Adipocyte (in vitro differentiated cells): Measurements from ENCODE around the gene MPZL1.
"Not testable (repeated sequence)": the region's sequence is repeated elsewhere in the genome, so short reads cannot be mapped to it uniquely, and the experiment has no call there.

ENCODE experiments used
- DNase-seq: peaks from one replicate; pipeline ENCODE4 v3.0.0-alpha.2; 2015; ENCODE audit warnings: low read depth
- H3K27me3 ChIP-seq: replicated peaks from 2 replicates; pipeline ENCODE4 v1.7.0; 2013; ENCODE audit warnings: mild to moderate bottlenecking, low read length, moderate library complexity; ENCODE audit not compliant: control insufficient read depth, insufficient read depth
- H3K36me3 ChIP-seq: 2 replicates; pipeline ENCODE4 v1.7.0; 2013; ENCODE audit warnings: low read length, mild to moderate bottlenecking, moderate library complexity; ENCODE audit not compliant: control insufficient read depth, insufficient read depth, severe bottlenecking
- H3K4me1 ChIP-seq: 2 replicates; pipeline ENCODE4 v1.7.0; 2013; ENCODE audit warnings: mild to moderate bottlenecking, low read length, moderate library complexity; ENCODE audit not compliant: control insufficient read depth, insufficient read depth
- H3K4me3 ChIP-seq: 2 replicates; pipeline ENCODE4 v1.7.0; 2013; ENCODE audit warnings: mild to moderate bottlenecking, low read length, moderate library complexity
- H3K9ac ChIP-seq: 2 replicates; pipeline ENCODE4 v1.7.0; 2013; ENCODE audit warnings: mild to moderate bottlenecking, low read length, moderate library complexity
- H3K9me3 ChIP-seq: 2 replicates; pipeline ENCODE4 v1.7.0; 2013; ENCODE audit warnings: mild to moderate bottlenecking, low read length, moderate library complexity; ENCODE audit not compliant: control insufficient read depth

MPZL1 gene

GRCh38 chr1:167802235-167802634 is 80.5 kb downstream of the MPZL1 start:
- H3K4me1 ChIP-seq, result peaks cover 23% of the 10 kb centered on the region
- no peaks in the 10 kb centered on the region for H3K27me3 ChIP-seq
- H3K9ac ChIP-seq, result no peak overlapping the region
- no peaks in the 10 kb centered on the region for H3K36me3 ChIP-seq
- no peak for DNase-seq
- H3K9me3 ChIP-seq, result no peaks in the 10 kb centered on the region
- H3K4me3 ChIP-seq, result no peak overlapping the region

DNA sequence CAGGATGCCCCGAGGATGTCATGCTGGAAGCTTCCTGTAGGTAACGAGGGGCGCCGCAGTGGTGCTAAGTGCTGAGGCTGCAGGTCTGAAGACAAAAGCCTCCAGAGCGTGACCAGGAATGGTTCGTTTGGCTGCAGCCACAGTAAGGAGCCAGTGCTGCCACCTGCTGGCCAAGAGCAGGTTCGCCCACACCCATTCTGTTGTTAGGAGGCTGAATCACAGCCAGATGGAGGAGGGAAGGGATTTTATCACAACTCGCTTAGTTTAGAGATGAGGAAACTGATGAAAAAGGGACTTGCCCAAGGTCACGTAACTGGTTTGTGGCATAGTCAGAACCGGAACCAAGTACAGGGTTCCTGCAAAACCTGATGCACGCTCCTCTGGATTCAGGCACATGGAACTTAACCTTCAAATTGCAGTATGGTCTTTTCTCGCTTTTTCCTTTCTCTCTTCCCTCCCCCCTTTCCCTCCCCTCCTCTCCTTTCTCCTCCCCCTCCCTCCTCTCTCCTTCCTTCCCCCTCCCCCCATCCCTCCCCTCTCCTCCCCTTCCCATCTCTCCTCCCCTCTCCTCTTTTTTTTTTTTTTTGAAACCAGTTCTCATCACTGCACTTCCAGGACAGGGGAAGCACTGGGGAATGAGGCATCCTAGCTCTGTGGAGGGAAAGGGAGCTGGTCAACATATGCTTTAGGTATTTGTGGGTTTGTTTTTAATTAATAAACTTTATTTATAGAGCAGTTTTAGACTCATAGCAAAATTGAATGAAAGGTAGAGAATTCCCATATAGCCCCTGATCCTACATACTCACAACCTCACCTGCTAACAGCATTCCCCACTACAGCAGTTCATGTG is 81.8 kb downstream of the MPZL1 start:
- Histone ChIP-seq H3K9ac (no peak overlapping the region), H3K9me3 (no peaks in the 10 kb centered on the region), H3K27me3 (no peaks in the 10 kb centered on the region), H3K4me3 (no peak overlapping the region), H3K36me3 (no peaks in the 10 kb centered on the region), H3K4me1 (peaks cover 19% of the 10 kb centered on the region)
- DNase-seq, result peak; percentile 97

- H3K9me3 ChIP-seq, result no peaks in the 10 kb centered on the region
- DNase-seq, result no peak
- H3K4me3 ChIP-seq, result no peak overlapping the region
- H3K4me1 ChIP-seq, result peaks cover 21% of the 10 kb centered on the region
- no peaks in the 10 kb centered on the region for H3K36me3 ChIP-seq
- no peak overlapping the region for H3K9ac ChIP-seq
- H3K27me3 ChIP-seq, result no peaks in the 10 kb centered on the region
Measured at GRCh38 chr1:167805041-167805556, 83.3 kb downstream of the MPZL1 start.

- H3K36me3 ChIP-seq, DNase-seq, H3K9ac ChIP-seq, H3K27me3 ChIP-seq, H3K4me3 ChIP-seq, H3K9me3 ChIP-seq: not testable (repeated sequence)
- peaks cover 18% of the 10 kb centered on the region for H3K4me1 ChIP-seq
Measured at GRCh38 chr1:167806235-167806634, 84.5 kb downstream of the MPZL1 start.

GRCh38 chr1:167806676-167807075 is 84.9 kb downstream of the MPZL1 start:
- H3K4me1 ChIP-seq, result peaks cover 18% of the 10 kb centered on the region
- not testable (repeated sequence) for DNase-seq, H3K4me3 ChIP-seq, H3K27me3 ChIP-seq, H3K9ac ChIP-seq, H3K36me3 ChIP-seq, H3K9me3 ChIP-seq

DNA sequence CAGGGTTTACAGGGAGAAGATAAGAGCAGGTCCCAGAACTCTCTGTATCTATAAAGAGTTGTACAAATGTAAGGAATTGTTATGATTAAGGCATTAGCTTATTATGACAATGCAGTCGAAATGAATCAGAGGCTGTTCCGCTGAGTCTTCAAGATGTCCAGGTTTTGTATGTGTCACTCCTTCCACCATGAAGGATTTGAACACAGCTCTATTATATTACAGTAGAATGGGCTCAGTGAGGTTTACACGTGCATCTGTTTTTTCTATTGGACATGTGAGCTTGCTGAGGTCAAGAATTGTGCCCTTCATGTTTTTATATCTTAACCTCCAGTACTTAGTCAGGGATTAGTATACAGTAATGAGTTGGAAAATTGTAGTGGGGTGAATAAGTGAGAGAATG is 86.3 kb downstream of the MPZL1 start:
- peaks cover 18% of the 10 kb centered on the region for H3K4me1 ChIP-seq
- H3K9me3 ChIP-seq, result no peaks in the 10 kb centered on the region
- no peak for DNase-seq
- H3K36me3 ChIP-seq, result no peaks in the 10 kb centered on the region
- no peak overlapping the region for H3K9ac ChIP-seq
- H3K27me3 ChIP-seq, result no peaks in the 10 kb centered on the region
- H3K4me3 ChIP-seq, result no peak overlapping the region

DNA sequence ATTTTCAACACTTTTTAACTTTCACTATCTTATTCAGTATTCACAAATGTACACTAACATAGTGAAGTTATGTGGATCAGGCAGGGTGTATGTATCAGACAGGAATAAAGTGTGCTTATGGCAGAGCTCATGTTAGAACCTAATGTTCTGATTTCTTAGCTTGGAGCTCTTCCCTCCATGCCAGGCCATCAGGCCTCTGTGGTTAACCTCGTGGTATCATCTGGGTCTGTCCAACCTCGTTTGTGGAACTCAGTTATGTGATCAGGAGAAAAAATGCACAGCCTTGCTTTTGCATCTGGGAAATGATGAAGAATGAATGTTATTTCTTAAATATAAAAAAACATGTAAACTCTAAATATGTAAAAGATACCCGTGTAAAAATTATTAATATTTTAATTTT is 86.9 kb downstream of the MPZL1 start:
- H3K4me3 ChIP-seq, result no peak overlapping the region
- DNase-seq, result no peak
- H3K9me3 ChIP-seq, result no peaks in the 10 kb centered on the region
- no peaks in the 10 kb centered on the region for H3K27me3 ChIP-seq
- no peak overlapping the region for H3K9ac ChIP-seq
- peaks cover 18% of the 10 kb centered on the region for H3K4me1 ChIP-seq
- no peaks in the 10 kb centered on the region for H3K36me3 ChIP-seq

DNA sequence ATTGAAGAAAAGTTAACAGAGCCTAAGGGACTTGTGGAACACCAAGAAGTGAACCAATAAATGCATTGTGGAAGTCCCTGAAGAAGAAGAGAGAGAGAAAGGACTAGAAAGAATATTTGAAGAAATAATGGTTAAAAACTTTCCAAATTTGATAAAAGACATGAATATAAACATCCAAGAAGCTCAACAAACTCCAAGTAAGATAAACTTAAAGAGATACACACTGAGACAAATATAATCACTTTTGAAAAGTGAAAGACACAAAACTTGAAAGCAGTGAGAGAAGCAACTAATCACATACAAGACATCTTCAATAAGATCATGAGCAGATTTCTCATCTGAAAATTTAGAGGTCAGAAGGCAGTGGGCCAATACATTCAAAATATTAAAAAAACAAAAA is 91.2 kb downstream of the MPZL1 start:
- peaks cover 11% of the 10 kb centered on the region for H3K4me1 ChIP-seq
- no peak for DNase-seq
- H3K9me3 ChIP-seq, result peaks cover 9% of the 10 kb centered on the region
- H3K4me3 ChIP-seq, result no peak overlapping the region
- H3K9ac ChIP-seq, result no peak overlapping the region
- H3K36me3 ChIP-seq, result no peaks in the 10 kb centered on the region
- H3K27me3 ChIP-seq, result no peaks in the 10 kb centered on the region

- Histone ChIP-seq H3K4me1 (peaks cover 3% of the 10 kb centered on the region), H3K9ac (no peak overlapping the region), H3K4me3 (no peak overlapping the region), H3K9me3 (peaks cover 9% of the 10 kb centered on the region), H3K27me3 (no peaks in the 10 kb centered on the region), H3K36me3 (no peaks in the 10 kb centered on the region)
- no peak for DNase-seq
Measured at GRCh38 chr1:167815650-167816049, 93.9 kb downstream of the MPZL1 start.

GRCh38 chr1:167819849-167820683 is 98.3 kb downstream of the MPZL1 start:
- Histone ChIP-seq H3K4me3 (peak overlapping the region; percentile 65), H3K9me3 (peaks cover 9% of the 10 kb centered on the region), H3K36me3 (no peaks in the 10 kb centered on the region), H3K4me1 (peaks cover 18% of the 10 kb centered on the region), H3K27me3 (no peaks in the 10 kb centered on the region), H3K9ac (peak overlapping the region; percentile 65)
- DNase-seq, result peak; percentile 83

DNA sequence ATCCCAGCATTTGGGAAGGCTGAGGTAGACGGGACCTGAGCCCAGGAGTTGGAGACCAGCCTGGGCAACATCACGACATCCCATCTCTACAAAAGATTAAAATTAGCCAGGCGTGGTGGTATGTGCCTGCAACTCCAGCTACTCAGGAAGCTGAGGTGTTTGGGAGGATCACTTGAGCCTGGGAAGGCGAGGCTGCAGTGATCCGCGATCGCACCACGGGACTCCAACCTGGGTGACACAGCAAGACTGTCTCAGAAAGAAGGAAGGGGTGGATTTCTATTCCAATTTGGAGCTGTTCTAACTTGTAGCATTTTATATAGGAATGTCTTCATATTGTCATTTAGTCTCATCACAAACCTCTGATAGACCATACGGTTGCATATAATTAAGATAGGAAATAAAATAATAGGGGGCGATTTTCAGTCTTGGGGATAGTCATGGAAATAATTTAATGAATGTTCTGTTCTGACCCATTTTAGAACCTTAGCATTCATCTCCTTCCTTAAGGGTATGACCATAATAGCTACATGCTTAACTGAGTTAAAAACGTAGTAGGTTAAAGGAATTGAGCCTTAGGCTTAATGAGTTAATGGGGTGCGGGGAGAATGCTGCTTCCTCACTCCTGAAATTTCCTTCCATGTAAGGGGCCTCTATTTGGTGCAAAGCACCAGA is 99.0 kb downstream of the MPZL1 start:
- H3K9me3 ChIP-seq, result peaks cover 2% of the 10 kb centered on the region
- no peaks in the 10 kb centered on the region for H3K36me3 ChIP-seq
- peak overlapping the region; percentile 65 for H3K9ac ChIP-seq
- H3K27me3 ChIP-seq, result no peaks in the 10 kb centered on the region
- no peak overlapping the region for H3K4me3 ChIP-seq
- H3K4me1 ChIP-seq, result peaks cover 18% of the 10 kb centered on the region
- no peak for DNase-seq
